GM12891 (cell line): ENCODE data around the gene TIRAP.
A peak's percentile ranks its signal among the peaks of the same experiment; 100 is the strongest.

Experiments
- DNase-seq: peaks from one replicate; pipeline ENCODE4 v3.0.0; 2011; ENCODE audit warnings: low spot score; ENCODE audit not compliant: insufficient read length
- FAIRE-seq: peaks from 2 replicates; lab custom pipeline; 2011; peaks lifted over from hg19 to GRCh38; lab: Jason Lieb, UNC
- PAX5 ChIP-seq: IDR thresholded peaks from 2 replicates; pipeline ENCODE4 v1.6.1; 2011; ENCODE audit warnings: low read length, moderate library complexity, mild to moderate bottlenecking; ENCODE audit not compliant: insufficient read depth, severe bottlenecking
- POLR2A ChIP-seq: IDR thresholded peaks from 2 replicates; pipeline ENCODE4 v1.6.1; 2011; ENCODE audit warnings: low read depth, low read length, control low read depth
- POLR2AphosphoS5 ChIP-seq: IDR thresholded peaks from 2 replicates; pipeline ENCODE4 v1.6.1; 2011; ENCODE audit warnings: low read depth, low read length, control low read depth
- POU2F2 ChIP-seq: IDR thresholded peaks from 2 replicates; pipeline ENCODE4 v1.6.1; 2011; ENCODE audit warnings: low read depth, mild to moderate bottlenecking, control low read depth, low read length, moderate library complexity
- SPI1 ChIP-seq: IDR thresholded peaks from 2 replicates; pipeline ENCODE4 v1.6.1; 2011; ENCODE audit warnings: low read depth, low read length, control low read depth
- TAF1 ChIP-seq: IDR thresholded peaks from 2 replicates; pipeline ENCODE4 v1.6.1; 2011; ENCODE audit warnings: low read depth, low read length, control low read depth

TIRAP gene

GRCh38 chr11:126263489-126263888 is 19.4 kb upstream of the TIRAP start:
- DNase-seq (no peak), FAIRE-seq (no peak)

GRCh38 chr11:126265811-126266210 is 17.1 kb upstream of the TIRAP start:
- peak; percentile 50 for FAIRE-seq

More at GRCh38 chr11:126263489-126263888, 19.4 kb upstream of the TIRAP start:
- no peak for TF ChIP-seq SPI1
- no peak; the same call in 1 of the 2 replicates for TF ChIP-seq POLR2AphosphoS5
- no peak for TF ChIP-seq PAX5
- TF ChIP-seq TAF1, result no peak
- no peak for TF ChIP-seq POLR2A
- TF ChIP-seq POU2F2, result no peak

GRCh38 chr11:126267650-126268049 is 15.2 kb upstream of the TIRAP start:
- DNase-seq, result no peak
- no peak for TF ChIP-seq TAF1
- TF ChIP-seq SPI1, result no peak
- TF ChIP-seq POU2F2, result no peak
- no peak for TF ChIP-seq PAX5
- 0 out of 2 replicates have a peak, but pooled peaks have one; percentile 36 for TF ChIP-seq POLR2A
- TF ChIP-seq POLR2AphosphoS5, result no peak
- peak; percentile 55 for FAIRE-seq

More at GRCh38 chr11:126265811-126266210, 17.1 kb upstream of the TIRAP start:
- TF ChIP-seq PAX5 (no peak), TAF1 (no peak), POLR2A (0 out of 2 replicates have a peak, but pooled peaks have one; percentile 17)
- no peak for DNase-seq

DNA sequence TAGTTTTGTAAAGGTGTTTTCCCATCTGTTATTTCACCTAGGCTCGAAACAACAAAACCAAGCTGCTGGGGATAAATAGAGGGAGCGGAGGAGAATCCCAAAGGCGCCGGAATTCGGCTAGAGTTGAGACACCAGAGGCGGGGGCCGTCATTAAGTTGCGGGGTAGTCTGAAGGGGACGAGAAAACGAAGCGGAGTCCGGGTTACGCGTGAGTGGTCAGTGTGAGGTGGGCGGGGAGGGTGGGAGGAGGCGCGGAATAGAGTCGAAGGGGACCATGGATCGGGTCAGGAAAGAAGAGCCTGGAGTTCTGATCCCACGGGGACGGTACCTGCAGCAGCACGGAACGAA is 14.6 kb upstream of the TIRAP start:
- no peak for DNase-seq
- FAIRE-seq, result no peak
- TF ChIP-seq PAX5 (peak; percentile 15), SPI1 (no peak), POU2F2 (no peak), POLR2AphosphoS5 (no peak), TAF1 (no peak)

DNA sequence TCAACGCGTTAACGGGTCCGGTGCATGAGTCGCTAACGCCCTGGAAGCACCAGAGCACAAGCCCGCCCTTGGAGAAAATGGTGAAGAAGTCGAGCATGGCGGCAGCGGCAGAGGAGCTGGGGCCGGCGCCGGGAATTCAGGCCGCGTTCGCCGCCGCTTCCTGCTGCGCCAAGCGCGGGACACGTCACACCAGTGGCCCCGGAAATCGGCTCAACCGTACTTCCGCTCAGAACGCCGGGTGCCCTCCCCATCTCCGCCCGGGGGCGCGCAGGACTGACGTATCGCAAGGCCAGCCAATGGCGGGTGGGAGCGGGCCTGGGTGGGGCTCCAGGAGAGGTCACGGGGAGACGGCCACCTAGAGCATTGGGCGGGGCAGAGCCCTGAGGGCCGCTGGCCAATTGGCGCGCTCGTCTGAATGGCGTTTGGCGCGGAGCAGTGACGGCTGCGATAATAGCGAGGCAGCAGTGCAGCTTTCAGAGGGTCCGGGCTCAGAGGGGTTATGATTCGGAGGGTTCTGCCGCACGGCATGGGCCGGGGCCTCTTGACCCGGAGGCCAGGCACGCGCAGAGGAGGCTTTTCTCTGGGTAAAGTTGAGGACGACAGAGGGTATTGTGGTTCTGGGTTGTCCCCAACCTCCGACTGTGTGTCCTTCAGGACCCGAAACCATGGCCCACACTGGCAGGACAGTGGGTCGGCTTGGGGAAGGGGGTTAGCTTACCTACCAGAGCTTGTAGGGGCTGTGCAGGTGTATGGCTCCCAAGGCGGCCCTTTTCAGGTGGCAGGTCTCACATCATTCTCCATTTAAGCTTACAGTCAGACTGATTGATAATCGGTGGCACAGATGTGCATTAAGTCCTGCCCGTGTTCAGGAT is 13.9 kb upstream of the TIRAP start, which contains the start of the genes FOXRED1 and SRPRA:
TSS of gene FOXRED1 (plus strand) at position 447 of the 872 bp plus-strand sequence. CDS start at position 500, 53 bp downstream.
TSS of gene SRPRA (minus strand) at position 188 of the 872 bp plus-strand sequence. CDS start at position 97, 91 bp downstream.
- TF ChIP-seq POLR2A, result peak; percentile 89
- TF ChIP-seq PAX5, result peak; percentile 83
- peak; percentile 50 for TF ChIP-seq SPI1
- TF ChIP-seq POU2F2, result peak; percentile 74
- no peak; the same call in 1 of the 2 replicates for TF ChIP-seq TAF1
- TF ChIP-seq POLR2AphosphoS5, result peak; percentile 87
- DNase-seq (peak; percentile 100), FAIRE-seq (peak; percentile 99)

DNA sequence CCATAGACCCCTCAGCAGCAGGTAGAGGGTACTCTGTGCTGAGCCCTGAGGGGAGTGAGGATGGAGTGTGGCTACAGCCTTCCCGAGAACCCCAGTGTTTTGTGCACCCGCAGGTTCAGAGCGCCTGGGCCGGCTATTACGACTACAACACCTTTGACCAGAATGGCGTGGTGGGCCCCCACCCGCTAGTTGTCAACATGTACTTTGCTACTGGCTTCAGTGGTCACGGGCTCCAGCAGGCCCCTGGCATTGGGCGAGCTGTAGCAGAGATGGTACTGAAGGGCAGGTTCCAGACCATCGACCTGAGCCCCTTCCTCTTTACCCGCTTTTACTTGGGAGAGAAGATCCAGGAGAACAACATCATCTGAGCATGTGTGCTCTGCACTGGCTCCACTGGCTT is 5.6 kb upstream of the TIRAP start:
- TF ChIP-seq SPI1, result no peak
- FAIRE-seq (no peak), DNase-seq (no peak)

DNA sequence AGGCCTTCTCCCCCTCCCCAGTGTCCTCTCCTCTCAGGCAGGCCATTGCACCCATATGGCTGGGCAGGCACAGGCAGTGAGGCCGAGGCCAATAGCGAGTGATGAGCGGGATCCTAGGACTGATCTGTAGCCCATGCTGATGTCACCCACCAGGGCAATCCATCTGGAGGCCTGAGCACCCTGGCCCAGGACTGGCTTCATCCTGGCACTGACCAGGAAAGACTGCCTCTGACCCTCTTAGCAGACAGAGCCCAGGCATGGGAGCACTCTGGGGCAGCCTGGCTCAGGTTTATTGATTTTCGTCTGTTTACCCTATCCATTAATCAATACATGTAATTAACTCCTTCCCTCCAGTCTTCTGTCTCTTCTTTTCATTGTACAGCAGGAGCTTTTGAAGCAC is 5.1 kb upstream of the TIRAP start:
- no peak for FAIRE-seq
- no peak for TF ChIP-seq TAF1
- no peak for TF ChIP-seq PAX5
- no peak for TF ChIP-seq POLR2A
- no peak for TF ChIP-seq POLR2AphosphoS5
- no peak for TF ChIP-seq SPI1
- no peak for TF ChIP-seq POU2F2
- no peak for DNase-seq

- DNase-seq (no peak), FAIRE-seq (no peak)
- no peak for TF ChIP-seq POU2F2
- no peak for TF ChIP-seq POLR2AphosphoS5
- TF ChIP-seq POLR2A, result no peak
These were observed 3.7 kb upstream of the TIRAP start for GRCh38 chr11:126279191-126279590.

GRCh38 chr11:126280595-126280994 is 2.3 kb upstream of the TIRAP start:
- no peak for FAIRE-seq
- no peak for DNase-seq

GRCh38 chr11:126281245-126281644 is 1.6 kb upstream of the TIRAP start:
- TF ChIP-seq PAX5 (no peak), POLR2A (no peak), TAF1 (no peak), POU2F2 (no peak), SPI1 (no peak), POLR2AphosphoS5 (no peak)
- FAIRE-seq (no peak), DNase-seq (no peak)

More at GRCh38 chr11:126280595-126280994, 2.3 kb upstream of the TIRAP start:
- TF ChIP-seq PAX5, result no peak
- no peak for TF ChIP-seq POLR2AphosphoS5
- TF ChIP-seq TAF1, result no peak
- TF ChIP-seq SPI1, result no peak
- TF ChIP-seq POU2F2, result no peak
- TF ChIP-seq POLR2A, result no peak
